NCI-H446 treated with DMSO at 0.1 percent for 48 hours (cell line): ENCODE data around the gene MCF2L.

ENCODE experiments used
- DNase-seq: peaks from one replicate; lab custom pipeline; 2025; lab: John Stamatoyannopoulos, UW

The MCF2L gene

DNA sequence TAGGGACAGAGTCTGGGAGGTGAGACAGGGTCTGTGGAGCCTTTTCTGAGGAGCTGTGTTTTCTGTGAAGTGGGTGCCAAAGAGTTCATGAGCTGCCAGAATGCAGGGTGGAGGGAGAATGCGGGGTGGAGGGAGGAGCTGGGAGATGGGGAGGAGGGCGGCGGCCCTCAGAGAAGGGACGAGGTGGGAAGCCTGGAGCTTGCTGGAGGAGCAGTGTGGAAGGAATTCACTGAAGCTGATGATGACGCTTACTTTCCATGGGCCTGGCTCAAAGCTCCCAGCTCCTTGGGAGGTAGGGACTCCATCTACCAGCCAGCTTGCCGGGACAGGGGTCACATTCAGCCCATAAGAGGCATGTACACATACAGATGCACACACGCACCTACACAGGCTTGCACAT is 62.5 kb downstream of the MCF2L start:
- no peak for DNase-seq

DNA sequence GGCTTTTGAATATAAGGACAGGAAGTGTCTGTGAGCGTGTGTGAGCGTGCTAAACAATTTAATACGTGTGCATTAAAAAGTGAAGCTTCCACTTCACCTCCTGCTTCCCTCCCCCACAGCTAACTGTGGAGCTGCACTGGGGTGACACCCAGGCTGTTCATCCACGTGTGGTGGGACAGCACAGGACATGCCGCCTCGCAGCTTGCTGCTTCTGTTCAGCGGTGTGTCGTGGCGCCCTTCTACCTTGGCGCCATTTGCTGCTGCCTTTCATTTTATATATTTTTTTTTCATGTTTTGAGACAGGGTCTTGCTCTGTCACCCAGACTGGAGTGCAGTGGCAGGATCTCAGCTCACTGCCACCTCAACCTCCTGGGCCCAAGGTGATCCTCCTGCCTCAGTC is 63.3 kb downstream of the MCF2L start:
- DNase-seq, result no peak

DNA sequence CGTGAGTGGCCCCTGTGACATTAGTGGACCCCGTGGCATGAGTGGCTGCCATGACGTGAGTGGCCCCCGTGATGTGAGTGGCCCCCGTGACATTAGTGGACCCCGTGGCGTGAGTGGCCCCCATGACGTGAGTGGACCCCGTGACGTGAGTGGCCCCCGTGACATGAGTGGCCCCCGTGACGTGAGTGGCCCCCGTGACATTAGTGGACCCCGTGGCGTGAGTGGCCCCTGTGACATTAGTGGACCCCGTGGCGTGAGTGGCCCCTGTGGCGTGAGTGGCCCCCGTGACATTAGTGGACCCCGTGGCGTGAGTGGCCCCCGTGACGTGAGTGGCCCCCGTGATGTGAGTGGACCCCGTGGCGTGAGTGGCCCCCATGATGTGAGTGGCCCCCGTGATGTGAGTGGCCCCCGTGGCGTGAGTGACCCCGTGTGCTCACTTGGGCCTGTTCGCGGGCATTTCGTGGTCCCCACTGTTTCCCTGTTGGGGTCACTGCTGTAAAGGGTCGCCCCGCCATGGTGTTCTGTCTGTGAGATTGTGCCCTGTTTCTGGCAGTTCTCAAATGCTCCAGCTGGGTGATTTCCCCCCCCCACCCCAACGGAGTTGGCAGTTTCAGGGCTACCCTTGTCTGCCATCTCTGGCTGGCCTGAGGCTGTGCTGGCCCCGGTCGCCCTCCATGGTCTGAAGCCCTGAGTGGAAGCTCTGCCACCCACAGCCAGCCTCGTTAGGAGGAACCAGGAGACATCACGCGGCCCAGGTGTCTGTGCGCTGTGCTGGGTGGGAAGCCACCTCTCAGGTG is 64.2 kb downstream of the MCF2L start:
- no peak for DNase-seq

DNA sequence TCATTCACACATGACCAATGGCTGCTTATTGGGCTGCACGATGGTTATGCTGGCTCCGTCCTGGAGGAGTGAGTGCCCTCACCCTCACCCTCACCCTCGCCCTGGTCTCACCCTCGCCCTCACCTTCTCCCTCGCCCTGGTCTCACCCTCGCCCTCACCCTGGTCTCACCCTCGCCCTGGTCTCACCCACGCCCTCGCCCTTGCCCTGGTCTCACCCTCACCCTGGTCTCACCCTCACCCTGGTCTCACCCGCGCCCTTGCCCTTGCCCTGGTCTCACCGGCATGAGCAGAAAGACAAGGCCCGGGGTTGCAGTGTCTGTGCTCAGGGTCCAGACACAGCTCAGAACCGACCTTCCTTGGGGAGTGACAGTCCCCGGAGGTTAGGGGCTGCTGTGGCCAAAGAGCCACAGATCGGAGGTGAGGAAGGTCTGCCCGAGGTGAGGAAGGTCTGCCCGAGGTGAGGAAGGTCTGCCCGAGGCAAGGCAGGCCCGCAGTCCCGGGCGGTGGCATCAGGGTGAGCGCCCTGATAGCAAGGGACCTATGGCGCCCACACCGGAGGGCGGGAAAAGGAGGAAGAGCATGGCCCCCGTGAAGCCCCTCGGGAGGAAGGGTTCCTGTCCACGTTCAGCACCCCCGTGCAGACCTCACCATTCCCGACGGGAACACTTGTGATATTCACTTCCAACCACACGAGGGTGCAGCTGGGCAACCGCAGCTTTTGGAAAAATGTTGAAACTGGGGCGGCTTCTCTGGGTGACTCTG is 65.6 kb downstream of the MCF2L start:
- no peak for DNase-seq

DNA sequence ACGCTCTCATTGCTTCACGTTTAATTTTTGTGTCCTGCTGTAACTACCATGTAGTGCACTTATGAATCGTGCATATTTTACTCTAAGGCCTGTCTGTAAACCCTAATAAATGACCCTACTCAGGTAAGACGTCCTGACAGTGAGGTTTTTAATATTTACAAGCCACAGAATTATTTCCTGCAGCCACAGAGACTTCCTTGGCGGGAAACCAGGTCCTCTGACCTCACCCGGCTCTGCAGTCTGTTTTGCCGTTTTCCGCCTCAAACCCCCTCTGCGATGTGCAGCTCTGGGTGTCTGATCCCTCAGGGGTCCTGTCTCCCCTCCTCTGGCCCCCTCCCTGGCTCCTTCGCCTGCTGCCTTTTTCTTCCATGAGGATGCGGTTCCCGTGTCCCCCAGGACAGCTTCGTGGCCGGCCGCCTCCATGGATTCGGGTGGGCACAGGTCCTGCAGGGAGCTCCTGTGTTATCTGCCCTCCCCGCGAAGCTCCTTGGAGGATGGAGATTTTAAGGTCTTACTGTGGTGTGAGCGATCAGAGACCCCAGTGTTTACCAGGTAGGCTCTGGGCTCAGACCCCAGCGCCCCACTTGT is 66.3 kb downstream of the MCF2L start:
- DNase-seq, result no peak

DNA sequence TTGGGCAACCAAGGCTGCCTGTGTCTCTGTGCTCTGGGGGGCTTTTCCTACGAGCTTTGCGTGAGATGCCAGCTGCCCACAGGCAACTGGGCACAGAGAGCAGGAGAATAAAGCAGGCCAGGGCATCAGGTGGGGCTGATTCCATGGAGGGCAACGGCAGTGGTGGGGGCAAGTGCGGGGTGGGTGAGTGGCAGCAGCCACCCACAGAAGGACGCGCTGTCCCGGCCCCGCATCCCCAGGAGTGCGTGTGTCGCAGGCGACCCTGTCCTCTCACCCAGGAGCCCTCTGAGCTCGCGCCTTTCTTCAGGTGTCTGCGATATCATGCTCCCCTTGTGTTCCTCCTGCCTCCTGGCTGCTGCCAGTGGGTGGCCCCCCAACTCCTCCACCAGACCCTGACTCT is 67.4 kb downstream of the MCF2L start:
- no peak for DNase-seq

DNA sequence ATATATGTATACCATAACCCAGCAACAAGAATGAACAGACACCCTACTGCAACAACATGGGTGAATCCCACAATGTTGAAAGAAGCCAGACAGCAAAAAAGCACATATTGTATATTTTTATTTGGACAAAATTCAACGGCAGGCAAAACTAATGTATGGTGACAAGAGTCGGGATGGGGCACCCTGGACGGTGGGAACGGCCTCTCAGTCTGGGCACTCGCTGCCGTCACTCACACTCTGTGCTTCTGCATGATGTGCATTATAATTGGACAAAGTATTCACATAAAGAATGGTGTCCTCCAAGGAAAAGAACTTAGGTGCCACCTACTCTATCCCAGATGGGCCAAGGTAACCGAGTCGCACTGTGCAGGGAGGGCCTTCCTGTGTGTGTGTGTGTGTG is 71.0 kb downstream of the MCF2L start:
- no peak for DNase-seq

DNA sequence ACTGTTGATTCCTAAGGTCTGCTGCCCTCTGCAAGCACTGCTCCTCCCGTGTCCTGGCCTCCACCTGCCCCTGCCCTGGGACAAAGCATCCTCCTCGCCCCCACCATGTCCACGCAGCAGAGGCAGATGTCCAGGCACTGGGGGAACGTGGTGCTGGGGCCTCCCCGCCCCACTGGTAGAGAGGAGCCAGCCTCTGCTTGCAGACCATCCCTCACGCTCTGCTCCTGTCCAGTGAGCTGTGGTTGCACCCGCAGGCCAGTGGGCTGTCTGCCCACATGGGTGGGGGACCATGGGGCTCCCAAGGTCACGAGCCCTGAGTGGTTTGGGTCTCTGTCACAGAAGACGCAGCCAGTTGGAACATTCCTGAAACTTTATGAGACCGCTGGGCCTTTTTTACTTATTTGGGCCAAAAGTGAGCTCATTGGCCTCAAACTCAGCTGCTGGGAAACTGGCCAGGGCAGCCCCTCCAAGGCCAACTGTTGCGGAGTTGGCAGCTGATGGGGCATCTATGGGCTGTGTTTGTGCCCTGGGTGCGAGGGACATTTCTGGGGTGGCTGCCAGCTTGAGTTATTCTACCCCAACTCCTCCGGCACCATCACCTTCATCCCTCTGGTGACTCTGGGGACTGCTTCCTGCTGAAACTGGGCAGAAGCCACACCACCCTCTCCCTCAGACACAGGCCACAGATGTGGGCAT is 71.7 kb downstream of the MCF2L start:
- DNase-seq, result no peak

DNA sequence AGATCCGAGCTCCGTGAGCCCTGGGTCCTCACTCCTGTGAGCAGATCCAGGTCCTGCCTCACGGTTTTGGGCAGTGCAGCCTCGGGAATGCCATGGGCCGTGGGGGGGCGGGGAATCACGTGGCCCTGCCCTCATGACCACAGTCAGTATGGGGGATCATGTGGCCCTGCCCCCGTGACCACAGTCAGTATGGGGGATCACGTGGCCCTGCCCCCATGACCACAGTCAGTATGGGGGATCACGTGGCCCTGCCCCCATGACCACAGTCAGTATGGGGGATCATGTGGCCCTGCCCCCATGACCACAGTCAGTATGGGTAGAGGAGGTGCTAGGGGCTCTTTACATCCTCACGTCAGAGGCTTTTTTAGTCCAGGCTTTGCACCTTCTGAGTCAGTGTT is 72.3 kb downstream of the MCF2L start:
- no peak for DNase-seq

DNA sequence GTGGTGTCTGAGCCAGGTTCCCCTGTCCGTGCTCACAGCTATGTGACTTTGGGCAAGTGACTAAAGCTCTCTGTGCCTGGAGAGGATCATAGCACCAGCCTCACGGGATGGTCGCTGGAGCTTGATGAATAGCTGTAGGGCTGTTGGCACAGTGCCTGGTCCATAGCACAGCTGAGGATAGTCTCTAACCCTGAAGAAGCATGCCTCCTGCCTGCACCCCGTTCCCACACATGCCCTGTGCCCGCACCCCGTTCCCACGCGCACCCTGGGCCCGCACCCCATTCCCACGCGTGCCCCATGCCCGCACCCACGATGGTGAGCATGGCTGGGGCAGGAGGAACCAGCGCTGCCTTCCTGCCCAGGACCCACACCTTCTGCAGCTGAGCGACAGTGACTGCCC is 72.9 kb downstream of the MCF2L start:
- no peak for DNase-seq

DNA sequence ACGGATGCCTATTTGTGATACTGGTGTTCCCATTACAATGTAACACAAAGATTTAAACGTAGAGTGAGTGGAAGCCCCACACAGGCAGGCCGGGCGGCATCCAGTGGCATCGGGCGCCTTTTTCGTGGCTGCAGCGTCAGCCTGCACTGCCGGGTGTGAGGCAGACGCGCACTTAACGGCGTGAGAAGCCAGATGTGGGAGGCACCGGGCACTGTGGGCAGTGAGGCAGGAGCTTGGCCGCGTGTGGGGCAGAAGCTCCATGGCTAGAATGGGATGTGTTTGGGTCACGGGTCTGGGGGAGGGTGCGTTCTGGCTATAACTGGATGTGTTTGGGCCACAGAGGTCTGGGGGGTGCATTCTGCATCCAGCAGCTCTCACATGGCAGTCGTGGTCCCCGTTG is 73.4 kb downstream of the MCF2L start:
- no peak for DNase-seq

DNA sequence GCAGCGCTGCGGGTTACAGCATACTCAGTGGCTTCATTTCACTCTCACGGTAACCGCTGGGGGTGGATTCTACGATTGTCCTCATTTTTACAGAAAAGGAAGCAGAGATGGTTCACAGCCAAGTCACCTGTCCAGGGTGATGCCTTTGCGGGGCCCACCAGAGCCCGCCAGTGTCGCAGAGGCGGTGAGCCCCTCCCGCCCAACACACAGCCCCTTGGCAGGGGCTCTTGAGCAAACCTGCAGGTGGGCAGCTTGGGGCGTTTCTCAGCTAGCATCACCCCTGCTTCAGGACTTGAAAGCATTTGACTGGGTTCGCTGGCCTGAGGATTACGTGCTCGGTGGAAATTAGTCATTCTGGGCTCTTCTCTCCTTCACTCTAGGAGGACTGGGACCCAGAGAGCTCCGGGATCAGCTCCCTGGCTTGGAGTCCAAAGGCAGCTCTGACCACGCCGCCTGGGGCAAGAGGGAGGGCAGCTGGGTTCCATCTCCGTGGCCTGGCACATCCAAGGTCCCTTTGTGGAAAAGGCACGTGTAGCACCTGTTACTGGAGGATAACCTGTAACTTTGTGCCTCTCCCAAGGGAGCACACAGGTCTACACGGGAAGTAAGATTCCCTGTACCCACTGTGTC is 74.1 kb downstream of the MCF2L start:
- DNase-seq, result no peak

DNA sequence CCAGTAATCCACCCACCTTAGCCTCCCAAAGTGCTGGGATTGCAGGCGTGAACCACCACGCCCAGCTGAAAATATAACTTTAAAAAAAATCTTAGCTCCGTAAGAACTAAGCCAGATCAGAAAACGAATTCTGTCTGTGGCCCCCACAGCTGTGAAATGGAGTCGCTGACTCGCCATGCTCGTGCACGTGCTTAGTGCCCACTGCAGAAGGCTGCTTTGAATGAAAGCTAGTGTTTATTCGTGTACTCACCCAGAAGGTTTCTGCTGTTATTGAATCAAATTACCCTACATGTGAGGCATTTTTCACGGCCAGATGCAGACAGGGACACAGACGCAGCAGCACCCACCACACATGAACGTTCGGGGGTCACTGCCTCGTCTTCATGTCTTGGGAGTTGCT is 74.9 kb downstream of the MCF2L start:
- DNase-seq, result no peak

DNA sequence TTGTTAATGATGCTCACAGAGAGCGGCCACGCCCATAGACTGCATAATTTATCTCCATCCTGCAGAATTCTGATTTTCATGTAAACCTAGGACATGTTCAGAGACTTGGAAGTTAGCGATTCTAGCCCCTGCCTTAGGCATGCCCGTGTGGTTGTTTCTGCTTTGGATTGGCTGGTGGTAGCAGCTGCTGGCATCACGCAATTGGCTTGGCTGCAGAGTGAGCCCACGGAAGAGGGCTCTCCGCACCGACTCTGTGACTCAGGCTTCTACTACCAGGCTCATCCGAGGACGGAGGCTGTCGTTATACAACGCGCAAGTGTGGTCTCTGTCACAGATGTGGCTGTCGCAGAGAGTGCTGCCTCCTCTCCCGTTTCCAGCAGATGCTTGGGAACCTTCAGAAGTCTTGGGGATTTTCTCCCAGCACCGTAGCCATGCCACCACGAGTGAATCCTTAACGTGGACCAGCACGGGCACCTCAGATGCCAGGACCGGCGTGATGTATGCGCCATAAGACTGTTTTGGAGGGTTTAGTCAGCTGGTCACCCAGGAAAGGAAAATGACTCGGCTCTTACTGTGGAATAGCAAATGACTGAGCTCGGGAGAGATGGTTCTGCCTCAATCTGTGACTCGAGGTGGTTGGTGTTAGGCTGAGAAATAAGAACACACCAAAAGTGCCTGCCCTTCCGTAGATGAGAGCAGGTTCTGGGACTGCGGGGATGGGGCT is 75.5 kb downstream of the MCF2L start:
- DNase-seq, result no peak

DNA sequence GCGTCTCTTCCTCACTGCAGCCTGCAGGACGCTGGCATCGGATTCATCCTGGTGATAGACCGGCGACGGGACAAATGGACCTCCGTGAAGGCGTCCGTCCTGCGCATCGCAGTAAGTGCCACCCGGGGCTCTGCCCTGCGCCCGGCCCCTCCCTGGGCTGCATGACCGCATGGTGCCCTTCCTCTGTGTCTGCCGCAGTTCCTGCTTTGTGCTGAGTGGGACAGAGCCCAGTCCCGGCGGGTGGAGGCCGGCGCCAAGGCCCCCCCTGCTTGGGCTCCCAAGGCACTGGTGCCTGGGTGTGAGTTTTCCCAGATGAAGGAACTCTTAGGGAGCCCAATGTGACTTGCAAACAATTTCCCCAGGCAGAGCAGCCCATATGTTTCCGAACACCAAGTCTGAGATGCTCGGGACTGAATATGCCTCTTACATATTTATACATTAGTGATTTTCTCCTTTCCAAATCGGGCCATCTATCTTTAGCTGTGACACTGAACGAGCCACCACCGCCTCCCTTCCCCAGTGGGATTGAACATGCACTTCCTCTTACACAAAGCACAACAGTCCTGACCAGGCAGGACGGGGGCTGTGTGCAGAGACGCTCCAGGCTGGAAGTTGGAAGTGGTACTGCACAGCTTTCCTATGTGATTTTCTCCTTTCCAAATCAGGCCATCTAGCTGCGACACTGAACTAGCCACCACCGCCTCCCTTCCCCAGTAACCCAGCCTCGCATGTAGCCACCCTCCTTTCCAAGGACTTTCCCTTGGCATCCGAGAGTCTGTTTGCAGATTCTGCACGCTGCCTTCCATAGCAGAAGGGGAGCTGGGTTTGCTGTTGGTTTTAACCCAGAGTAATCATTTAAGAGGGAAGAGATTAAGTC is 76.5 kb downstream of the MCF2L start:
- DNase-seq, result no peak

DNA sequence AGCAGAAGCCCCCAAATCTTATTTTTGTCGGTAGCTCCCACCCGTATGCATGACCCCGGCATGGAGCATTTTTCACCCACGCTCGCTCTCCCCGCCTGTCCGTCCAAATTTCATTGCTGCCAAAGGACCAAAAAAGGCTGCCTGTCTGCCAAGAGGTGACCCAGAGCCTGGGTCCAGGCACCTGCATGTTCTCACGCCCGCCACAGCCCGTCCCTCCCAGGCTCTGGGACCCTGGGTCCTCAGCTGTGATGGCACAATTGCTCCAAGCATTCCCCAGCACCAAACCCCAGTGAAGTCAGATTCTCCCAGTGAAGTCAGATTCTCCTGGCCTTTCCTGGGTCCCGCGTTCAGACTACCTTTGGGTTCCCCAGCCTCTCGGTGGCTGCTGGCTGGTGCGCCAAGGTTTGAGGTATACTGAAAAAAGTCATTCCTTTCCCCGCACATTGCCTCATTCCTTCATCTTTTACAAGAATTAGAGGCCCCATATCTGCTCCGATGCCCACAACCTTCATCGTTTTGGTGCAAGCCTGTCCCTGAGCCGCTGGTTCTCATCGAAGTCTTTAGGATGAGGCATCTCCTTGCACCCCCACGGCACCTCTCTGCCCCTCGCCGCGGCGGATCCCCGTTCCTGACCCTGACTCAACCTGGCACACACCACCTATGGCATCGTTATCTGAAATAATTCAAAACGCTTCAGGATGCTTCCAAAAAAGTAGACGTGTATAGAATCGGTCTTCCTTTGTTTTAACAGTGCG is 77.3 kb downstream of the MCF2L start:
- no peak for DNase-seq

DNA sequence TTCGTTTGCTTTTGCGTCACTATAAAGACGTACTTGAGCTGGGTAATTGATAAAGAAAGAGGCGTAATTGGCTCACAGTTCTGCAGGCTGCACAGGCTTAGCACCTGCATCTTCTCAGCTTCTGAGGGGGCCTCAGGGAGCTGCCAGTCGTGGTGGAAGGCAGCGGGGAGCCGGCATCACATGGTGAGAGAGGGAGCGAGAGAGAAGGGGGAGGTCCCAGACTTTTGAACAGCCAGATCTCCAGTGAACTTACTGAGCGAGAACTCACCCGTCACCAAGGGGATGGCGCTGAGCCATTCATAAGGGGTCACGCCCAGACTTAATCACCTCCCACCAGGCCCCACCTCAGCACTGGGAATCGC is 77.8 kb downstream of the MCF2L start:
- DNase-seq, result no peak

DNA sequence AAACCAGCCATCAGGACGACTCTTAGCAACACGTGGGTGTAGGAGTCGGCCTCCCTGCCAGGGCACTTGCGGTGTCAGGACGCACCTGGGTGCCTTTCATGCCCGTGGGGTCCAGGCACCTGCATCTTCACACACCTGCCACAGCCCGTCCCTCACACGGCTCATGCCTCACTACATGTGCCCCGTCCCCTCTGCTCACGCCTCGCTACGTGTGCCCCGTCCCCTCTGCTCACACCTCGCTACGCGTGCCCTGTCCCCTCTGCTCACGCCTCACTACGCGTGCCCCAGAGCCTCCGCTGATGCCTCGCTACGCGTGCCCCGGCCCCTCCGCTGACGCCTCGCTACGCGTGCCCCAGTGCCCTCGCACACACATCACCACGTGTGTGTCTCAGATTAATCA is 78.6 kb downstream of the MCF2L start:
- no peak for DNase-seq

DNA sequence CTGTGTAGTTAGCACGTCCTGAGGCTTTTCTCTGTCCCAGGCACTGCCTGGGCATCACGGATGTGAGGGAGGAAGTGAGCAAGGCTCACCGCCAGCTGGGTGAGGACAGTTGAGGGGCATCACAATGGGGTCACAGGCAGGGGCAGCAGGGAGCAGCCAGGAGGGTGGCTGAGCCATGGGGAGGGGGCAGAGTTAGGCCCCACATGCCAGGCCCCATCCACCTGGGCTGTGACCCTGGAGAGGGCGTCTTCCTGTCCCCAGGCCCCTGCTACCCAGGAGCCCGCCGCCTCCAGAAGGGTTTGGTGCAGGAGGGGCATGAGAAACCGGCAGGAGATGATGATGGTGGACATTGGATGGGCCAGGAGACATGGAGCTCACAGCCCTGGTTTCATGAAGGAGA is 79.8 kb downstream of the MCF2L start:
- DNase-seq, result no peak

DNA sequence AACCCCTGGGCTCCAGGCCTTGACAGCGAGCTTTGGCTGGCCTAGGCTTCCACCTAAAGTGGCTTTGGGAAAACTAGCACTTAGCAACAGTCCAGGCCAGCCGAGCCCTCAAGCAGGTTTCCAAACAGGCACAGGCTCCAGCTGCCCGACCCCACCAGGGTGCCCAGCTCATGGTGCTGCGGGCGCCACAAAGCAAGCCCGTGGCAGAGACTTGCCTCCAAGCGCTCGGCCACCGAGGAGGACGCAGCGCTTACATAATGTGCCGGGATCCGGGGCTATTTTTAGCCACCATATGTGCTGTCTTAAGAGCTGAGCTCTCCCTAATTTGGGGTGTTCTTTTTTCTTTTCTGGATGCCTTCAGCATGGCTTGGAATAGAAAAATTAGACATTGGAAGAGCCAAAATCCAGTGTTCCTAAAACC is 80.5 kb downstream of the MCF2L start:
- no peak for DNase-seq
